Astrocyte (in vitro differentiated cells and primary cell): ENCODE results near the gene MEX3C.

ENCODE experiments used
- EZH2 ChIP-seq: IDR thresholded peaks from 2 replicates; pipeline ENCODE4 v1.6.1; 2012; ENCODE audit warnings: mild to moderate bottlenecking, low read length, inconsistent platforms; ENCODE audit not compliant: insufficient read depth
- TF ChIP-seq, protein P1 (sequence below): IDR thresholded peaks from 2 replicates; pipeline ENCODE4 v1.5.1; 2011; ENCODE audit warnings: low read depth, mild to moderate bottlenecking, inconsistent platforms, low read length, moderate library complexity; ENCODE audit not compliant: insufficient read depth

DNA sequence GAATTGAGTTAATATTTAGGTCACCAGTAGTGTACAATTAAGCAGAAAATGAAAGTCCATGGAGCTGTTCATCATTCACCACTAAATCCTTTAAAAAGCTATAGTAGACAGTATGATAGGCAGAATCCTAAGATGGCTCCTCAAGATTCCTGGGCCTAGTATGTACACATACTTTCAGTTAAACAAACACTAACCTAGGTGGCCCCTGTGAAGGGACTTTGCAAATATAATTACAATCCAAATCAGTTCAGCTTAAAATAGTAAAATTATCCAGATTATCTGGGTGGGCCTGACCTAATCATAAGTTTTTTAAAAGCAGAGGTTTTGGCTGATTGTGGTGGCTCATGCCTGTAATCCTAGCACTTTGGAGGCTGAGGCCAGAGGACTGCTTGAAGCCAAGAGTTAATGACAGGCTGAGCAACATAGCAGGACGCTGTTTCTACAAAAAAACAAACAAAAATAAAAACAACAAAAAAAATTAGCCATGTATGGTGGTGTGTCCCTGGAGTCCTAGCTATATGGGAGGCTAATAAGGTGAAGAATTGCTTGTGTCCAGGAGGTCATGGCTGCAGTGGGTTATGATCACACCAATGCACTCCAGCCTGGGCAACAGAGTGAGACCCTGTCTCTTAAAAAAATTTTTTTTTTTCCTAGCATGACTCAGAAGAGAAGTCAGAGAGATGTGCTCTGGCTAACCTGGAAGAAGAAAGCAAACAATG is 13.9 kb downstream of the MEX3C start:
- TF ChIP-seq, protein P1, sequence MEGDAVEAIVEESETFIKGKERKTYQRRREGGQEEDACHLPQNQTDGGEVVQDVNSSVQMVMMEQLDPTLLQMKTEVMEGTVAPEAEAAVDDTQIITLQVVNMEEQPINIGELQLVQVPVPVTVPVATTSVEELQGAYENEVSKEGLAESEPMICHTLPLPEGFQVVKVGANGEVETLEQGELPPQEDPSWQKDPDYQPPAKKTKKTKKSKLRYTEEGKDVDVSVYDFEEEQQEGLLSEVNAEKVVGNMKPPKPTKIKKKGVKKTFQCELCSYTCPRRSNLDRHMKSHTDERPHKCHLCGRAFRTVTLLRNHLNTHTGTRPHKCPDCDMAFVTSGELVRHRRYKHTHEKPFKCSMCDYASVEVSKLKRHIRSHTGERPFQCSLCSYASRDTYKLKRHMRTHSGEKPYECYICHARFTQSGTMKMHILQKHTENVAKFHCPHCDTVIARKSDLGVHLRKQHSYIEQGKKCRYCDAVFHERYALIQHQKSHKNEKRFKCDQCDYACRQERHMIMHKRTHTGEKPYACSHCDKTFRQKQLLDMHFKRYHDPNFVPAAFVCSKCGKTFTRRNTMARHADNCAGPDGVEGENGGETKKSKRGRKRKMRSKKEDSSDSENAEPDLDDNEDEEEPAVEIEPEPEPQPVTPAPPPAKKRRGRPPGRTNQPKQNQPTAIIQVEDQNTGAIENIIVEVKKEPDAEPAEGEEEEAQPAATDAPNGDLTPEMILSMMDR: no peak
- no peak for TF ChIP-seq EZH2
